Right atrium auricular region (tissue), 2 donors: ENCODE measurements around the gene ARHGEF17. TPM values are rescaled to one million over a fixed set of nuclear protein-coding genes. Genes with fewer than 3 reads are reported as not detected.

ENCODE experiments used
- DNase-seq: peaks from one replicate; pipeline ENCODE4 v3.0.0-alpha.2; 2019; ENCODE audit warnings: low spot score
- H3K27ac ChIP-seq, 2 donors: fragments of 200-600 bp; sonication (generic); 1 replicate in 1 of 2; 2 replicates in 1 of 2; pipeline ENCODE4 v1.5.1; 2016 to 2019
- H3K27me3 ChIP-seq, 2 donors: fragments of 200-600 bp; sonication (generic); one replicate each; pipeline versions ENCODE4 v1.5.1 to v1.6.0; 2017 to 2019
- H3K36me3 ChIP-seq: fragments of 200-600 bp; sonication (generic); one replicate; pipeline ENCODE4 v1.5.1; 2016
- H3K4me1 ChIP-seq, 2 donors: fragments of 200-600 bp; sonication (generic); one replicate each; pipeline versions ENCODE4 v1.5.1 to v1.6.0; 2017 to 2019
- H3K4me3 ChIP-seq, 2 donors: fragments of 200-600 bp; sonication (generic); 1 replicate in 1 of 2; 2 replicates in 1 of 2; pipeline ENCODE4 v1.5.1; 2017 to 2019; ENCODE audit warnings: mild to moderate bottlenecking in 1 of 2, moderate library complexity in 1 of 2
- H3K9me3 ChIP-seq, 2 donors: fragments of 200-600 bp; sonication (generic); one replicate each; pipeline ENCODE4 v1.5.1; 2019
- CTCF ChIP-seq, 2 donors: fragments of 200-600 bp; sonication (generic); IDR thresholded peaks; one replicate each; pipeline ENCODE4 v1.5.1; 2019; ENCODE audit warnings: antibody characterized with exemption in 2 of 2
- total RNA-seq, 2 donors: library from RNA; depleted of rRNA; stranded (reverse); fragments of >200 nt; gene quantifications; one replicate each; pipeline ENCODE4 v1.1.0, GENCODE V29; 2016

The ARHGEF17 gene
- total RNA-seq, 2 donors from 2014 or later = 41.6 to 59.9 TPM

- no peak for TF ChIP-seq CTCF (IDR thresholded peaks at IDR 0.05)
- DNase-seq = no peak
- H3K4me3 ChIP-seq = no peak overlapping the region
- H3K27ac ChIP-seq = peak overlapping the region; percentile 77 to 78
- H3K9me3 ChIP-seq = no peaks in the 10 kb centered on the region
- no peaks in the 10 kb centered on the region for H3K36me3 ChIP-seq
- no peaks in the 10 kb centered on the region for H3K27me3 ChIP-seq
- H3K4me1 ChIP-seq = peaks cover 0 to 83% of the 10 kb centered on the region in 2 donors
Measured at GRCh38 chr11:73325036-73325981, 17.2 kb downstream of the ARHGEF17 start.

- H3K27me3 ChIP-seq = no peaks in the 10 kb centered on the region
- TF ChIP-seq CTCF (IDR thresholded peaks at IDR 0.05) = no peak
- H3K4me3 ChIP-seq = no peak overlapping the region
- no peaks in the 10 kb centered on the region for H3K36me3 ChIP-seq
- peaks cover 0 to 83% of the 10 kb centered on the region in 2 donors for H3K4me1 ChIP-seq
- peak overlapping the region; percentile 37 to 78 for H3K27ac ChIP-seq
- no peaks in the 10 kb centered on the region for H3K9me3 ChIP-seq
- no peak for DNase-seq
Measured at GRCh38 chr11:73326929-73327811, 19.1 kb downstream of the ARHGEF17 start.

- no peaks in the 10 kb centered on the region for H3K9me3 ChIP-seq
- no peak for DNase-seq
- H3K27ac ChIP-seq = peak overlapping the region in 1 of 2 donors; percentile 50
- TF ChIP-seq CTCF (IDR thresholded peaks at IDR 0.05) = no peak
- H3K4me3 ChIP-seq = no peak overlapping the region
- H3K4me1 ChIP-seq = peaks cover 0 to 83% of the 10 kb centered on the region in 2 donors
- H3K36me3 ChIP-seq = no peaks in the 10 kb centered on the region
- H3K27me3 ChIP-seq = no peaks in the 10 kb centered on the region
Measured at GRCh38 chr11:73327812-73328364, 19.8 kb downstream of the ARHGEF17 start.

- Histone ChIP-seq H3K9me3 (no peaks in the 10 kb centered on the region), H3K4me1 (peaks cover 0 to 83% of the 10 kb centered on the region in 2 donors), H3K27me3 (no peaks in the 10 kb centered on the region), H3K27ac (peak overlapping the region; percentile 40 to 77), H3K4me3 (no peak overlapping the region), H3K36me3 (no peaks in the 10 kb centered on the region)
- TF ChIP-seq CTCF (IDR thresholded peaks at IDR 0.05) = peak; percentile 21 to 44
- DNase-seq = no peak
Measured at GRCh38 chr11:73330569-73331093, 22.6 kb downstream of the ARHGEF17 start.

- Histone ChIP-seq H3K27me3 (no peaks in the 10 kb centered on the region), H3K27ac (peak overlapping the region; percentile 40 to 77), H3K36me3 (no peaks in the 10 kb centered on the region), H3K4me1 (peaks cover 0 to 79% of the 10 kb centered on the region in 2 donors), H3K4me3 (no peak overlapping the region), H3K9me3 (no peaks in the 10 kb centered on the region)
- no peak for TF ChIP-seq CTCF (IDR thresholded peaks at IDR 0.05)
- DNase-seq = no peak
Measured at GRCh38 chr11:73331138-73331916, 23.3 kb downstream of the ARHGEF17 start.
